ENCODE results near the gene CLEC4G. TPM values are rescaled to one million over a fixed set of nuclear protein-coding genes. Genes with fewer than 3 reads are reported as not detected.
A peak's percentile ranks its signal among the peaks of the same experiment; 100 is the strongest.

The CLEC4G gene
- total and polyA plus RNA-seq, 2 of the 13 experiments (the other 11 are each of a cell fraction or from before 2014, with no cell fraction given): not detected

DNA sequence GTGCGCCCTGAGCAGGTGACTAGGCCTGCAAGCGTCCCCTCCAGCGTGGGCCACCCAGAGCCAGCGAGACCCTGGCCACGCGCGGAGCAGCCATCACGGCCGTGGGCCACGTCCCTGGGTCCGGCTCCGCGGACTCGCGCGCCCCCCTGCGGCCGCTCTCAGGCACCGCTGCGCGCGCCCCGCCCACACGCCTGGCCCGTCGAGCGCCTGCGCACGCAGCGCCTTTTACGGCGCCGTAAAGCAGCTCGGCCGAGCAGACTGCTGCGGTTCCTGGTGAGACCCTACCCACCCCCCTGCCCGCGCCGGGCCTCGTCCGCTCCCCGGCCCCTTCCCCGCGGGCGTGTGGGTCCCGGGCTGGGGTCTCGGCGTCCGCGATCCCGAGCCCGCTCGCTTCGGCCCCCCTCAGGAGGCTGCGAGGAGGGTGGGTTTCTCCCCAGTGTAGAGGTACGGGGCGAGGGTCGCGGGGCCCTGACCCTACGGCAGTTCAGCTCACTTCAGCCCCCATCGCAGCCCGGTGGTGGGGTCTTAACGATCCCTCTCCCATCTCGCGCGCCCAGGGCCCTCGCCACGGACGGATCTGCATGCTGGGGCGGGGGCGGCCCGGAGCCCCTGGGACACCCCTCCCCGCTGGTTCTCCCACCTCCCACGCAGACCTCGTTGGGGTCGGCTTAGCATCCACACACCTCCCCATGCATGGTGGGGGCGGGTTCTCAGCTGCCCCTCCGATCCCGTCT is 51.1 kb downstream of the CLEC4G start, which contains the start of gene TRAPPC5 (continued):
- TF ChIP-seq TCF7 (IDR thresholded peaks at IDR 0.05; ENCODE audit: low read depth) (no peak), ZNF556 (CRISPR knock-in tag; IDR thresholded peaks at IDR 0.05; ENCODE audit: borderline replicate concordance) (peak; percentile 40; the same call in 1 of the 2 replicates), KAT8 (CRISPR knock-in tag; IDR thresholded peaks at IDR 0.05) (peak; percentile 85), SP1 (IDR thresholded peaks at IDR 0.05) (no peak), SP1 (CRISPR knock-in tag; IDR thresholded peaks at IDR 0.05) (peak; percentile 85), GTF3A (CRISPR knock-in tag; conservative IDR thresholded peaks at IDR 0.05) (0 out of 2 replicates have a peak, but pooled peaks have one; percentile 39), KLF12 (CRISPR knock-in tag; IDR thresholded peaks at IDR 0.05; ENCODE audit: borderline replicate concordance) (peak; percentile 88; the same call in 1 of the 2 replicates), ZFX (CRISPR knock-in tag; IDR thresholded peaks at IDR 0.05; ENCODE audit: low read depth) (peak; percentile 92), ESRRA (CRISPR knock-in tag; IDR thresholded peaks at IDR 0.05; ENCODE audit: low read depth) (peak; percentile 60; the same call in 1 of the 2 replicates), MXI1 (IDR thresholded peaks at IDR 0.05; ENCODE audit: borderline replicate concordance, low read depth, low read length) (peak; percentile 62; the same call in 1 of the 3 replicates), KLF16 (CRISPR knock-in tag; IDR thresholded peaks at IDR 0.05) (no peak), ZNF770 (CRISPR knock-in tag; IDR thresholded peaks at IDR 0.05) (no peak), ARNT2 (CRISPR knock-in tag; IDR thresholded peaks at IDR 0.05; ENCODE audit: low read depth) (peak; percentile 66; the same call in 1 of the 2 replicates), SRY (CRISPR knock-in tag; IDR thresholded peaks at IDR 0.05) (peak; percentile 28; the same call in 1 of the 2 replicates), ZFP91 (CRISPR knock-in tag; IDR thresholded peaks at IDR 0.05; ENCODE audit: borderline replicate concordance) (peak; percentile 67; the same call in 1 of the 2 replicates), SPEN (CRISPR knock-in tag; IDR thresholded peaks at IDR 0.05; ENCODE audit: low read depth) (peak; percentile 86)
- TF ChIP-seq, protein P1, sequence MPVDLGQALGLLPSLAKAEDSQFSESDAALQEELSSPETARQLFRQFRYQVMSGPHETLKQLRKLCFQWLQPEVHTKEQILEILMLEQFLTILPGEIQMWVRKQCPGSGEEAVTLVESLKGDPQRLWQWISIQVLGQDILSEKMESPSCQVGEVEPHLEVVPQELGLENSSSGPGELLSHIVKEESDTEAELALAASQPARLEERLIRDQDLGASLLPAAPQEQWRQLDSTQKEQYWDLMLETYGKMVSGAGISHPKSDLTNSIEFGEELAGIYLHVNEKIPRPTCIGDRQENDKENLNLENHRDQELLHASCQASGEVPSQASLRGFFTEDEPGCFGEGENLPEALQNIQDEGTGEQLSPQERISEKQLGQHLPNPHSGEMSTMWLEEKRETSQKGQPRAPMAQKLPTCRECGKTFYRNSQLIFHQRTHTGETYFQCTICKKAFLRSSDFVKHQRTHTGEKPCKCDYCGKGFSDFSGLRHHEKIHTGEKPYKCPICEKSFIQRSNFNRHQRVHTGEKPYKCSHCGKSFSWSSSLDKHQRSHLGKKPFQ (CRISPR knock-in tag; IDR thresholded peaks at IDR 0.05; ENCODE audit: insufficient replicate concordance): no peak
- TF ChIP-seq, protein P2, sequence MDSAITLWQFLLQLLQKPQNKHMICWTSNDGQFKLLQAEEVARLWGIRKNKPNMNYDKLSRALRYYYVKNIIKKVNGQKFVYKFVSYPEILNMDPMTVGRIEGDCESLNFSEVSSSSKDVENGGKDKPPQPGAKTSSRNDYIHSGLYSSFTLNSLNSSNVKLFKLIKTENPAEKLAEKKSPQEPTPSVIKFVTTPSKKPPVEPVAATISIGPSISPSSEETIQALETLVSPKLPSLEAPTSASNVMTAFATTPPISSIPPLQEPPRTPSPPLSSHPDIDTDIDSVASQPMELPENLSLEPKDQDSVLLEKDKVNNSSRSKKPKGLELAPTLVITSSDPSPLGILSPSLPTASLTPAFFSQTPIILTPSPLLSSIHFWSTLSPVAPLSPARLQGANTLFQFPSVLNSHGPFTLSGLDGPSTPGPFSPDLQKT (CRISPR knock-in tag; IDR thresholded peaks at IDR 0.05; ENCODE audit: borderline replicate concordance): no peak
- TF ChIP-seq, protein P3, sequence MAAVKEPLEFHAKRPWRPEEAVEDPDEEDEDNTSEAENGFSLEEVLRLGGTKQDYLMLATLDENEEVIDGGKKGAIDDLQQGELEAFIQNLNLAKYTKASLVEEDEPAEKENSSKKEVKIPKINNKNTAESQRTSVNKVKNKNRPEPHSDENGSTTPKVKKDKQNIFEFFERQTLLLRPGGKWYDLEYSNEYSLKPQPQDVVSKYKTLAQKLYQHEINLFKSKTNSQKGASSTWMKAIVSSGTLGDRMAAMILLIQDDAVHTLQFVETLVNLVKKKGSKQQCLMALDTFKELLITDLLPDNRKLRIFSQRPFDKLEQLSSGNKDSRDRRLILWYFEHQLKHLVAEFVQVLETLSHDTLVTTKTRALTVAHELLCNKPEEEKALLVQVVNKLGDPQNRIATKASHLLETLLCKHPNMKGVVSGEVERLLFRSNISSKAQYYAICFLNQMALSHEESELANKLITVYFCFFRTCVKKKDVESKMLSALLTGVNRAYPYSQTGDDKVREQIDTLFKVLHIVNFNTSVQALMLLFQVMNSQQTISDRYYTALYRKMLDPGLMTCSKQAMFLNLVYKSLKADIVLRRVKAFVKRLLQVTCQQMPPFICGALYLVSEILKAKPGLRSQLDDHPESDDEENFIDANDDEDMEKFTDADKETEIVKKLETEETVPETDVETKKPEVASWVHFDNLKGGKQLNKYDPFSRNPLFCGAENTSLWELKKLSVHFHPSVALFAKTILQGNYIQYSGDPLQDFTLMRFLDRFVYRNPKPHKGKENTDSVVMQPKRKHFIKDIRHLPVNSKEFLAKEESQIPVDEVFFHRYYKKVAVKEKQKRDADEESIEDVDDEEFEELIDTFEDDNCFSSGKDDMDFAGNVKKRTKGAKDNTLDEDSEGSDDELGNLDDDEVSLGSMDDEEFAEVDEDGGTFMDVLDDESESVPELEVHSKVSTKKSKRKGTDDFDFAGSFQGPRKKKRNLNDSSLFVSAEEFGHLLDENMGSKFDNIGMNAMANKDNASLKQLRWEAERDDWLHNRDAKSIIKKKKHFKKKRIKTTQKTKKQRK (IDR thresholded peaks at IDR 0.05; ENCODE audit: low read length): no peak
